HG02571 (cell line): Measurements from ENCODE around the gene C10orf90.

Experiments used
- ATAC-seq: cut with Tn5 transposase; IDR thresholded peaks from one replicate; pipeline ENCODE4 v1.9.1; 2021; ENCODE audit warnings: mild to moderate bottlenecking, moderate library complexity; ENCODE audit not compliant: unreplicated experiment

C10orf90 gene

DNA sequence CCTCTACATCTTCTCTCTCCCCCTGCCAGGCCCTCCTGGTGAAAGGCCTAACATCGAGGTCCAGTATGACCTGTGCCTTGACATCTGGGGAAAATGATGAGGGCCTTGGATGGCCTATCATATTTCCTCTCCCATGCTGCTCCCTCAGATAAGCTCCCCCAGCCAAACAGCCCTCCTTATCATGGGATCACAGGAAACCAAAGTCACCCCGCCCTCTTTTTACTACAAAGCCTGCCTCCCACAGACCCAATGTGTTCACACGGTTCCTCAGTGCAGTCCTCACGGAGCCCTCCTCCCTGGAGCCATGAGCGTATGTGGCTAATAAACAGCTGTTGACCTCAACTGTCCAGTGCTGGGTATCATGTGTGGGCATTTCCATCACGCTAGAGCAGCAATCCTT lies 32.0 kb downstream of the C10orf90 start:
- no peak for ATAC-seq

DNA sequence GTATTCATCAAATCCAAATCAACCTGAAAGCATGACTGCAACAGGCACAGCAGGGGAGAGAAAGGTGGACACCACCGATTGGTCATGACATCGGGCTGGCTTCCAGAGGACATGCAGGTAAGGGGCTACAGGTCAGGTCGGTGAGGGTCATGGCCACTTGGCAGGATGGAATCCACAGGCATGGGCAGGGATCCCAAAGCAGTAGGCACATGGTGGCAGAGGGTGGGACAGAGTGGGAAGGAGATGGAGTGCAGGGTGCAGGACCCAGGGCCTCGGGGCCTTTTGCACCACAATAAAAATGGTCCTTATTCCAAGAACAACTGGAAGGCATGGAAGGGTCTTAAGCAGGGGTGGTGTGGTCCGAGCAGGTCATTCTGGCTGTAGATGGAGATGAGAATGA lies 33.0 kb downstream of the C10orf90 start:
- ATAC-seq: no peak

DNA sequence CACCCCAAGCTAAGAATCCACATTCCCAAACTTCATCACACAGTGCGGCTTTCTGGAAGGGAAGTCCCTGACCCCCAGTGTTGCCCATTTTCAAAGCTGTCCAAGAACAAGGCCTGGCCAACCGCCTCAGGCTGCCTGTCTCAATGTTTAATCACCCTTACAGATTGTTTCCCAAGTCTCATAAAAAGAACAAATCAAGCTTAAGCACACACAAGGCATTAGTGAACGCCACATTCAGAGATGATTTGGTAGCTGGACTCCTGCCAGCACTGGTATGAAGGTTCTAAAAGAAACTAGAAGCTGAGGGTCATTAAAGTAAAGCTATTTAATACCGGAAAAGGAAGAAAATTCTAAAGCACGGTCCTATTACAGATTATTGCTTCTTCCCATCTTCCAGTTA lies 35.6 kb downstream of the C10orf90 start:
- ATAC-seq: no peak

DNA sequence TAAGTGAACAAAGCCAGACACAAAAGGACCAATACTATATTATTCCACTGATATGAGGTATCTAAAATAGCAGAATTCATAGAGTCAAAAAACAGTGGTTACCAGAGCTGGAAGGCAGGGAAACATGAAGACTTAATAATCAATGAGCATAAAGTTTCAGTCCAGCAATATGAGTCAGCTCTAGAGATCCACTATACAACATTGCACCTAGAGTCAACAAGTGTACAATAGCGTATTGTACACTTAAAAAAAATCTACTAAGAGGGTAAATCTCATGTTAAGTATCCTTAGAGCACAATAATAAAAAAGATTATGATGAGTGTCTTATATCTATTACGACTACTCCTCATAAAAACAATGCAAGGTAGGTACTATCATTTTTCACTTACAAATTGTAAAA lies 36.1 kb downstream of the C10orf90 start:
- no peak for ATAC-seq

DNA sequence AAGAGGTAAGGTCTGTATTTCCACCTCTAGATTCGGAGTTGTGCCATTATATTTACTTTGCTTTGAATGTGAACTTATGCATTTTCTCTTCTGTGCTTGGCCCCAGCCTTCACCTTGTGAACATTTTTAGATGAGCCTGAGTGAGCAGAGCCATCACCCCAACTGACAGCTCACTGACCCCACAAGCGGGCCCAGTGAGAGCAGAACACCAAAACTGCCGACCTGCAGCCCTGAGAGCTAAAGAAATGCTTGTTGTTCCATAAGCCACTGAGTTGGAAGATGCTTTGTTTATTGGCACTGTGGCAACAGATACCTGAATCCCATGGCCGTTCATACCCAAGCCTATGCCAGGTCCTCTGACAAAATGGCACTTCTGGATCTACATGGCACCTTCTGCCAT lies 37.8 kb downstream of the C10orf90 start:
- no peak for ATAC-seq

DNA sequence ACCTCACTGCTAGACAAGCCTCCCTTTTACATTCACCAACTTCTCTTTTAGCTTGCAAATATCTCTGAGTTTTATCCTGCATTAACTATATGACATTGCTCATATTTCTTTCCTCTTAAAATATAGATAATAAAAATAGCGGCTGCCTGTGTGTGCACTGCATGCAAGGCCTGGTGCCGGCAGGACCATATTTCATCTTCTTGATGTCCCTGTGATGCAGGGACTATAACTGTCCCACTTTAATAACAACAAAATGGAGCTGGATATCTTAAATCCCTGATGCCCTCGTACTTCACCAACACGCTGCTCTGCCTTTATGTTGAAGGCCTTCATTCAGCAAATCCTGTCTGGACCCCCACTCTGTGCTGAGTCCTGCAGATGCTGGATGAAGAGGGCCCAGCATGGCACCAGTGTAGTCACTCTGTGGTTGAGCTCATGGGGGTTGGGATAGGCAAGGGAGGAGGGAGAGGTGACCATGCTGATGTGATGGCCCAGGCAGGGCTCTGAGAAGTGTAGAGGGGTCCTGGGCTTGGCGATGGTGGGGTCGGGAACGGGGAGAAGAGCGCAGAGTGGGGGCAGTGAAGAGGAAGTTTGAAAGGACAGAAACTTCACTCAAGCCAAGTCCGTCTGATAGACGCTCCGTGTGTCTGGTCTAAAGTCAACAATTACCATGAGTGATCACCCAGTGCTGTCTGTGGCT lies 40.4 kb downstream of the C10orf90 start:
- no peak for ATAC-seq

DNA sequence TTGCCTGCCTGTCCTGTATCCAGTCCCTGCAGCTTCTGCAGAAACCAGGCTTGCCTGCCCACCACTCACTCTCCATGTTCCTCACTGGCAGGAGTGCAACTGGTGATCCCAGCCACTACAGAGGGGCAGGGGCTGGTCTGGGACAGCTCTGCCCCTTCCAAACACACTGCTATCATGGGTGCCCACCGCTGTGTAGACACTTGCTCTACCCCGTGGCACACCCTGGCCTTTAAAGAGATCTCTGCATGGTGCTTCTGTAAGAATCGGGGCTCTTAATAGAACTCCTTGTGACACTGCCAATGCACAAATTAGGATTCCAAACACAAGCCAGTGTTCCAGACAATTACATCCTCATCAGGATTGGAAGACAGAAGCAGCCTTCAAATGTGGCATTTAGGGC lies 41.7 kb downstream of the C10orf90 start:
- no peak for ATAC-seq

DNA sequence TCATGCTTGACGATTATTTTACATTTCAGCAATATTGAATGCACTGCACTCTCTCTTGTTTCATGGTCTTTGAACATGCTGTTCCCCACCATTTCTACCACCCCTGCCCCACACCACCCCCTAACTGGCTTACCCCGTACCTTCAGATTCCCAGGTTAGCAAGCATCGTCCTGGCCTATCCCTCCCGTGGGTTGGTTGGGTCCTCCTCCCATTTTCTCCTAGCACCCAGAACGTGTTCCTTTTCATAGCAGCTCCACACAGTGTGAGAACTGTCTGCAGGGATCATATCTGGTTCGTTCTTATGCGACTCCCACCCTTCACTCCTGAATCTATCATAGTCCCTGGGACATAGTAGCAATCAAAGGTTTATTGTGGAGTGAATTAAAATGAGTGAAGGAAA lies 48.6 kb downstream of the C10orf90 start:
- no peak for ATAC-seq

DNA sequence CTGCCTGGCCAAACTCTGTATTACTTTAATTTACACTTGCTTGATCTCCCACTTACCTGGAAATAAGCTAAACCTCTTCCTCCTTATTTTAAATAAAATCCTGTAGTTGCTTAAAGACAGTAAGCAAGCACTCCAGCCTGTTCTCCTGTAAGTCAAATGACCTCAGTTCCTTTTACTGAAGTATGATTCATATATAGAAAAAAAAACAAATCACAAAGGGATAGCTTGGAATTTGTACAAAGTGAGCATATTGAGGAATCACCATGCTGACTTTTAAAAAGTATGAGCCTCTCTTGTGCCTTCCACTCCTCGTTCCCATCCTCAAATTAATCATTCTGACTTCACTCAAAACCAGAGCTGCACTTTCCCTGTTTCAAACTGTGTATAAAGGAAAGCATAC lies 52.0 kb downstream of the C10orf90 start:
- no peak for ATAC-seq

DNA sequence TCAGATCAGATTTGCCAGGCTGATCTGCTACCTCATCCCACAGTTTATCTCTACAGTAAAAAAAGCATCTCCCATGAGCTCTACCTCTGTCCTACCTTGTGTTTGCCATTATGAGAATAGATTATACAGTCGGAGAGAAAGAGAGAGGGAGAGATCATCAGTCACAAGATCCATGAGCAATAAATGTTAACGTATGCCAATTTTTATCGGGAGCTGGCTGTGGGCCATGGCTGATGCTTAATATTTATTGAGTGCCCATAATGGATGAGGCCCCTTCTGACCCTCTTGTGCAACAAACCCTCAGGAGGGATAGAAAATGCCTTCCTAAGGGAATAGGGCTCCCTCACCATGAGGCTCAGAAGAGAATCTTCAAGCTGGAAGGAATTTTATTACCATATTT lies 52.8 kb downstream of the C10orf90 start:
- no peak for ATAC-seq

DNA sequence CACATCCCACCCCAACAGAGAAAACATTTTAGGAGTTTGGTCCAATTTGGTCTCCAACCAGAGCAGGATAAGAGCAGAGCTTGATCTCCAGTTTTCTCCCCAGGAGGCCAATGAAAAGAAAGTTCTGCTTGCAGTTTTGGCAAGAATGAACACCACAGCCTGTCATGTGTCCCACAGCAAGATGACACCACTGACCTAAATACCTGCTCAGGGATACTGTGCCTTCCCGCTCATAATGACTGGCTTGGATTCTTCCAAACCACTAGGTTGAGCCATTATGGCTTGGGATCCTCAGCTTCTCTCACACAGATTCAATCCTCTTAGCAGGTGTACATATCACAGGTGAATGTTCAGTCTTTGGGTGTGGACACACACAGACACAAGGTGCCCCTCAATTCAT lies 53.3 kb downstream of the C10orf90 start:
- ATAC-seq: no peak

DNA sequence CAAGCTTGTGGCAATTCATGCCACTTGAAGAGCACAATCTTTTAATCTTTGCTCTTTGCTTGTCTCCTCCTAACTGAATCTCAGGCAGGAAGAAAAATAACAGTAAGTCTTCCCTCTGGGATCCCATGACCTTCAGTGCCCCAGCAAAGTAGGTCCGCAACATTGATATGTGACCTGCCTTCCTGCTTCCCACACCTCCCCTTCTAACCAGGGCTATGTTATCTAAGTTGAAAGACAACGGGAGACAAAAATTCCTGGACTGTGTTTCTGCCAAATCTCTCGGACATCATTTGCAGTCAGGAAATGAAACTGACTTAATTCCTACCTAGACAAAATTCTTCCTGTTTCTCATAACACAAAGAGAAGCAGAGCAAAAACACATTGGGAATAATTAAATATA lies 53.8 kb downstream of the C10orf90 start:
- no peak for ATAC-seq

DNA sequence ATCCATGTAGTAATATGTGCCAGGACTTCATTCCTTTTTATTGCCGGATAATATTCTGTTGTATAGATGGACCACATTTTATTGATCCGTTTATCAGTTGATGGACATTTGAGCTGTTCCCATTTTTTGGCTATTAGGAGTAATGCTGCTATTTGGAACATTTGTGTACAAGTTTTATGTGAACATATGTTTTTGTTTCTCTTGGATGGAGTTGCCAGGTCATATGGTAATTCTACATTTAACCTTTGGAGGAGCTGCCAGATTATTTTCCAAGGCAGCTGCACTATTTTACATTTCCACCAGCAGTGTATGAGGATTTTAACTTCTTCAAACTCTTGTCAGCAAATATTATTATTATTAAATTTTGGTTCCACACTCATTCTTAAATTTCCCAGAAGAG lies 59.2 kb downstream of the C10orf90 start:
- no peak for ATAC-seq

DNA sequence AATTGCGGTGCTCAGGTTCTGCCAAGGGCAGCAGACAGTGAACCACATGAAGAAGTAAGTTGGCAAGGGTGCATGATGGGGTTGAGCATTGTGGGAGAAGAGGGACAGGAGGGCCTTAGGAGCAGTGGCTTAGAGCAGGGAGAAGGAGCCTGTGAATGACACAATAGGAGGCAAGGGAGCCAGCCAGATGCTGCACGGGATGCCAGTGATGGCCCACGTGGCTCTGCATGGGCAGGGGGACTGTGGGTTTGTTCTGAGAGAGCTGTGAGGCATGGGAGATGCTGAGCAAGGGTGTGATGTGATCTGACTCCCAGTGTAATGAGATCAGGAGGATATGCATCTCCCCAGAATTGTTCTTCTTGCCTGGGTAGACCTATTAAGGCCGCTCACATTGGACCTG lies 60.9 kb downstream of the C10orf90 start:
- ATAC-seq: no peak

DNA sequence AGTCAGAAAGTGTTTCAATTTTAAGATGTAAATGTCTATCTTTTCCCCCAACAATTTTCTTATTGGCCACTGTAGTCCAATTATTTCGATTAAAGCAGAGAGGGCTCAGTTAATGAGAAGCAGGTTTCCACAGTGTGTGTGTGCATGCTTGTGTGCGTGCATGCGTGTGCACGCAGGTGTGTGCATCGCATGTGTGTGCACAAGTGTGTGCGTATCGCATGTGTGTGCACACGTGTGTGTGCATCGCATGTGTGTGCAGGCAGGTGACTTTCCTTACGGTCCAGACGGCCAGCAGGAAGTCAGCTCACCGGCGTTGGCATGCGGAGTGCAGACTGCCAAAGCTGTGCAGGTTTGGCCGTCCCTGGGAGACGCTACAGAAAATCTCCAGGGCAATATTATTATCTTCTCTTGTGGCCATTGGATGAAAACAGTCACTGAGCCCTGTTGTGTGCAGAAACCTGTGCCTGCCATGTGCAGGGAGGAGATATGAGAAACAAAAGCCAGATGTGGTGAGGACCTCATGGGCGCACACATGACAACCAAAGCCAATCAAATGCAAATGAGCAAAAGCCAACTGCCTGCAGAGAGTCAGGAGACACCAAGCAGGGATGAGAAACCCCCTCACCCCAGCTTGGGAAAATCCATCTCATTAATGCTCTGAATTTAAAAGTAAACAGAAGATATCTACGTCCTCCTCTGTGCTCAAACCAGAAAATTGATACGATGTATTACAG lies 70.4 kb downstream of the C10orf90 start:
- no peak for ATAC-seq

DNA sequence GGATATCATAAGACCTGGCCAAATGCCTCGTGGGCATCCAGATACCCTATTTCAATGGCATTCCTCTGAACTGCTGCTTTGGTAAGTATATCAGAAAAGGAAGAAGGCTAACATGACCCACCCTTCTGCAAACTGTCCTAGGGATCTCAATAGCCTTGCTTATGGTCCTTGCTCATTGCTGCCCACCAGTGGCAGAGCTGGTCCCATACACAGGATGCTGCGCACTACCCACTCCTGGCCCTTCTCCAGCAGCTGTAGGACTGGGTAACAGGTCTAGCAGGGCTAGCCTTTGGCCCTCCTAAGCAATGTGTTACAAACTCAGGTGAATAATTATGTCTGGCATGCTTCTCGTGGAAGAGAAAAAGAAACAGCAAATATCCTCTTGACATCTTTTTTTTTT lies 72.5 kb downstream of the C10orf90 start:
- no peak for ATAC-seq

DNA sequence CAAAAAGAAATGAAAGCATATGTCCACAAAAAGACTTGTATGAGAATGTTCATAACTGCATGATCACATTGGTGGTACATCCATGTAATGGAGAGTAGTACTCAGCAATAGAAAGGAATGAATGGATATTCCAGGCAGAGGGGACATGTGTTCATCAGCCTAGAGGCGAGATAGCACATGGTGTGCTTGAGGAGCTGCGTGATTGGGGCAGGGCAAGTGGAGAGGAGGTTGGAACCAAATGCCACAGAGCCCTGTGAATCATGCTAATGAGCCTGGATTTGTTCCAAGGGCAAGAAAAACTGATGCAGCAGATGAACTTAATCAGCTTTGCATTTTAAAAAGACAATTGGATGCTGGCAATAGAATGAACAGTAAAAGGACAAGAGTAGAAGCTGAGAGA lies 73.3 kb downstream of the C10orf90 start:
- no peak for ATAC-seq

DNA sequence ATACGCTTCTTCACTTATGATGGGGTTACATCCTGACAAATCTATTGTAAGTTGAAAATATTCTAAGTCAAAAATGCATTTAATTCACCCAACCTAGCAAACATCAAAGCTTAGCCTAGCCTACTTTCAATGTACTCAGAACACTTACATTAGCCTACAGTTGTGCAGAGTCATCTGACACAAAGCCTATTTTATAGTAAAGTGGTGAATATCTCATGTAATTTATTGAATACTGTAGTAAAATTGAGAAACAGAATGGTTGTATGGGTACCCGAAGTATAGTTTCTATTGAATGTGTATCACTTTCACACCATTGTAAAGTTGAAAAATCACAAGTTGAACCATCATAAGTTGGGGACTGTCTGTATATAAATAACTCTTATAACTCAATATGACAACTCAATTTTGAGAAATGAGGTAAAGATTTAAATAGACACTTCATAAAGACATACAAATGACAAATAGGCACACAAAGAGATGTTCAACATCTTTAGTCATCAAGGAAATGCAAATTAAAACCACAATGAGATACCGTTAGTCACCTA lies 73.9 kb downstream of the C10orf90 start:
- no peak for ATAC-seq

DNA sequence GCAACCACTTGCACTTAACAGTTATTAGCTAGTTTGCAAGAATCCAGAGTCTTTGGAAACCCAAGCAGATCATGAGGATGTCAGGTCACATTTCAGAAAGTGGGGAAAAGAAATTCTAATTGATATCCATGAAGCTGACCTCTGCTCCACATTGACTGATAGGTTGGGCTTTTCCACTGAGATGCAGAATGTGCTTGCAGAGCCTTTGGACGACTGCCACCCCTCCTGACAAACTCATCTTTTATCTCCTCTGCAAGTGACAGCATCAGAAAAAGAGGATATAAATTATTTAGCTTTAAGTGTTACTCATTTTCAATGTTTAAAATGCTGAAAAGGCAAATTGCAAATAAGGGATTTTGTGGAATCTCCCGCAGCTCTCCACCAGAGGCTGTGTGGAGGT lies 75.3 kb downstream of the C10orf90 start:
- ATAC-seq: no peak

DNA sequence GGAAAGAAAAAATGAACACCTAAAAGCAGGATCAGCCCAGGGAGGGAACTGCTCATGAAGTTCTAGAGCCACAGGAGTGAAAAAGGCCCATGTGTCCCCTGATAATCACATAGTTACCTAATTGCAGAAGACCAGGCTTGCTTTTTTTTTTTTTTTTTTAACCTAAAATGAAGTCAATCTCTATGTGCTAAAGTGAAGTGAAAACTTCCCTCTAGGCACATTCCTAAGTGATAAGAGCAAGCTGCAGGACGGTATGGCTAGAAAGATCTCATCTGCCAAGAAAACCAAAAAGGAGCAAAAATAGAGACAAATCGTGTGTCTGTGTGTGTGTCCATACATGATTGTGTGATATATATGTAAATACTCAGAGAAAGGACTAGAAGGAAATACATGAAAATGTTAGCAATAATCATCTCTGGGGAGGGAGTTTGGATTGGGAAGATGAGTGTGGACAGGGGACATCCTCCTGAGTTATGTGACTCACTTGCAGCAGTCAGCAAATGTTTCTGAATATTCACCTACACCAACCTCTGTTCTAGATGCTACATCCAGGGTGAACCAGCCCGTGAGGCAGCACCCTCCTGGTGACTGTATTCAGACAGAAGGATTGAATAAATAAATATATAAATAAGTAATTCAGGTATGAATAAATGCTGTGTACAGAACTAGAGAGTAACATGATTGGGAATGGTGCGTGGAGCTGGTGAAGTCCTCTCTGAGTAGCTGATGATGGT lies 76.4 kb downstream of the C10orf90 start:
- no peak for ATAC-seq

DNA sequence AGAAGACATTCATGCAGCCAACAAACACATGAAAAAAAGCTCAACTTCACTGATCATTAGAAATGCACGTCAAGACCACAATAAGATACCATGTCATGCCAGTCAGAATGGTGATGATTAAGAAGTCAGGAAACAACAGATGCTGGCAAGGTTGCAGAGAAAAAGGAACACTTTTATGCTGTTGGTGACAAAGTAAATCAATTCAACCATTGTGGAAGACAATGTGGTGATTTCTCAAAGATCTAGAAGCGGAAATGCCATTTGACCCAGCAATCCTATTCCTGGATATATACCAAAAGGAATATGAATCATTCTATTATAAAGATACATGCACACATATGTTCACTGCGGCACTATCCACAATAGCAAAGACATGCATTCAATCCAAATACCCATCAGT lies 77.6 kb downstream of the C10orf90 start:
- no peak for ATAC-seq

DNA sequence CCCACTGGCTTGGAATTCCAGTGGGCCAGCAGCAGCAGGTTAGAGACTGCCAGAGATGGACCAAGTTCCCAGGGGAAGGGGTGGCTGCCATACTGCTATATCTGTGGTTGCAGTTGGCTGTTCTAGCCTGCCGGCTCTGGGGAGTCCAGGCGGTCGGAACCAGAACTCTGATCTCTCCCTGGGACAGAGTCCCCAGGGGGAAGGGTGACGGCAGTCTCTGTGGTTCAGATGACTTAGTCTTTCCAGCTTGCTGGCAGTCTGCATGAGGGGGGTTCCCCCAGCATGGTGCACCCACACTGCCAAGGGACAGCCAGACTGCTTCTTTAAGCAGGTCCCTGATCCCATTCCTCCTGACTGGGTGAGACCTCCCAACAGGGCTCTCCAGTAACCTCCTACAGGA lies 82.5 kb downstream of the C10orf90 start:
- ATAC-seq: no peak
